Measurements from ENCODE around the gene POU6F2.

The POU6F2 gene

GRCh38 chr7:39280337-39280736 is 302.6 kb downstream of the POU6F2 start:
- TF ChIP-seq, protein P1, sequence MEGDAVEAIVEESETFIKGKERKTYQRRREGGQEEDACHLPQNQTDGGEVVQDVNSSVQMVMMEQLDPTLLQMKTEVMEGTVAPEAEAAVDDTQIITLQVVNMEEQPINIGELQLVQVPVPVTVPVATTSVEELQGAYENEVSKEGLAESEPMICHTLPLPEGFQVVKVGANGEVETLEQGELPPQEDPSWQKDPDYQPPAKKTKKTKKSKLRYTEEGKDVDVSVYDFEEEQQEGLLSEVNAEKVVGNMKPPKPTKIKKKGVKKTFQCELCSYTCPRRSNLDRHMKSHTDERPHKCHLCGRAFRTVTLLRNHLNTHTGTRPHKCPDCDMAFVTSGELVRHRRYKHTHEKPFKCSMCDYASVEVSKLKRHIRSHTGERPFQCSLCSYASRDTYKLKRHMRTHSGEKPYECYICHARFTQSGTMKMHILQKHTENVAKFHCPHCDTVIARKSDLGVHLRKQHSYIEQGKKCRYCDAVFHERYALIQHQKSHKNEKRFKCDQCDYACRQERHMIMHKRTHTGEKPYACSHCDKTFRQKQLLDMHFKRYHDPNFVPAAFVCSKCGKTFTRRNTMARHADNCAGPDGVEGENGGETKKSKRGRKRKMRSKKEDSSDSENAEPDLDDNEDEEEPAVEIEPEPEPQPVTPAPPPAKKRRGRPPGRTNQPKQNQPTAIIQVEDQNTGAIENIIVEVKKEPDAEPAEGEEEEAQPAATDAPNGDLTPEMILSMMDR (IDR thresholded peaks at IDR 0.05; ENCODE audit: extremely low read depth, insufficient read depth, missing control alignments) = no peak
- DNase-seq (ENCODE audit: low spot score) = no peak
- in situ Hi-C loops (cut with MboI; ENCODE audit: low pct_unique_long_range_greater_than_20kb, low sequenced_read_pairs, unreplicated experiment) = no loop called here

GRCh38 chr7:39285256-39285655 is 307.5 kb downstream of the POU6F2 start:
- in situ Hi-C loops (cut with MboI; ENCODE audit: low pct_unique_long_range_greater_than_20kb, low sequenced_read_pairs, unreplicated experiment) = no loop called here
- no peak for DNase-seq (ENCODE audit: low spot score)
- TF ChIP-seq, protein P1 (IDR thresholded peaks at IDR 0.05; ENCODE audit: extremely low read depth, insufficient read depth, missing control alignments) = no peak

DNA sequence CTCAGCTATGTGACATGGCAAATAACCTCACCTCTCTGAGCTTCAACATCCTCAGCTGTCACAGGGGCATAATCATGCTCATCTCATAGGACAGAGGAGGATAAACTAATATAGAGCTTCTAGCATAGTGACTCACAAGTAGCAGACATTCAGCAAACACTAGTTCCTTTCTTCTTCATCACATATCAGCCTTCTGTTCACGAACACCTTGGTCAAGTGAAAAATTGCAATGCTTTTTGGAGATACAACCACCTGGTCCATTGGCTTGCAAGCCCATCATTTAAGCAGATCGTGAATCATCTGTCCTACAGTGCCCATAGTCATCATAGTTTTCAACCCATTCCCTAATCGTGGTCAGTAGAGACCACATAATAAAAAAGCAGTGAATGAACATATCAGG is 310.6 kb downstream of the POU6F2 start:
- TF ChIP-seq, protein P1 (IDR thresholded peaks at IDR 0.05; ENCODE audit: extremely low read depth, insufficient read depth, missing control alignments) = no peak
- DNase-seq (ENCODE audit: low spot score) = no peak
- in situ Hi-C loops (cut with MboI; ENCODE audit: low pct_unique_long_range_greater_than_20kb, low sequenced_read_pairs, unreplicated experiment) = no loop called here

DNA sequence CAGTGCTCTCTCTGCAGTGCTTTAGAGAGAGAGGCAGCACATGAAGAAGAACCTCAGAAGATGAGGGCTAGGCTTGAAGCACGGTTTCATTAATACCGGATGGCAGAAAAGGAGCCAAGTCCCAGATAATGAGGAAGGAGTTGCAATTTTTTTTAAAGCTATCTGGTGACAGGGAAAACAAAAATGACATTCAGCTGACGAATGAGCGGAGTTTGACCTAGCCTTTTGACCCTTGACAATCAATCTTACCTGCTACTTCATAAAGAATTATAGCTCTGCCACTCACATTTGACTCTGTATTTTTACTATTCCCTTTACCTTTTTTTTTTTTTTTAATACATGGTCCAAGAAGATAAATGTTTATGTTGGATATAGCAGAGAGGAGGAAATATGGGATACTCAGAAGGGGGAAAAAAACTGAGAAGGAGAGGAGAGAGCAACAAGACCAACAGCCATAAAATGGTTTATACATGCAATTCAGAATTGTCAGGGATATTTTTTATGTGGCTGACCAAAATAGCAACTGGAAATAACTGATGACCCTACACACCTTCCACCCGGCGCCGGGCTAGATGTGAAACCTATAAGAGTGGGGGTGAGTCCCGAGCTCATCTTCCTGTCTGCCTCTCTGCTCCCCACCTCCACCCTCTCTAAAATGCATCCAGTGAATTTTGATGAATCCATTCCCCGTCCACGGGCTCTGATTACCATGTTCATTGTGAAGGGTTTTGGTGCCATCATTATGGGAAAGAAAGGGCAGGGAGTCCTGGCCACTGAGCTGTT is 314.1 kb downstream of the POU6F2 start:
- no peak for DNase-seq (ENCODE audit: low spot score)
- in situ Hi-C loops (cut with MboI; ENCODE audit: low pct_unique_long_range_greater_than_20kb, low sequenced_read_pairs, unreplicated experiment) = no loop called here
- TF ChIP-seq, protein P1 (IDR thresholded peaks at IDR 0.05; ENCODE audit: extremely low read depth, insufficient read depth, missing control alignments) = no peak

- TF ChIP-seq, protein P1 (IDR thresholded peaks at IDR 0.05; ENCODE audit: extremely low read depth, insufficient read depth, missing control alignments) = no peak
- no peak for DNase-seq (ENCODE audit: low spot score)
- in situ Hi-C loops (cut with MboI; ENCODE audit: low pct_unique_long_range_greater_than_20kb, low sequenced_read_pairs, unreplicated experiment) = no loop called here
Measured at GRCh38 chr7:39293056-39293823, 315.5 kb downstream of the POU6F2 start.

- DNase-seq (ENCODE audit: low spot score) = no peak
- in situ Hi-C loops (cut with MboI; ENCODE audit: low pct_unique_long_range_greater_than_20kb, low sequenced_read_pairs, unreplicated experiment) = no loop called here
- TF ChIP-seq, protein P1 (IDR thresholded peaks at IDR 0.05; ENCODE audit: extremely low read depth, insufficient read depth, missing control alignments) = no peak
Measured at GRCh38 chr7:39294022-39294421, 316.3 kb downstream of the POU6F2 start.
